ENCODE data around the gene ACSBG1. TPM values are rescaled to one million over a fixed set of nuclear protein-coding genes. Genes with fewer than 3 reads are reported as not detected.

Gene ACSBG1
- total and polyA plus RNA-seq, 2 donors (not counting 1 experiment from before 2014, with no cell fraction given): not detected

DNA sequence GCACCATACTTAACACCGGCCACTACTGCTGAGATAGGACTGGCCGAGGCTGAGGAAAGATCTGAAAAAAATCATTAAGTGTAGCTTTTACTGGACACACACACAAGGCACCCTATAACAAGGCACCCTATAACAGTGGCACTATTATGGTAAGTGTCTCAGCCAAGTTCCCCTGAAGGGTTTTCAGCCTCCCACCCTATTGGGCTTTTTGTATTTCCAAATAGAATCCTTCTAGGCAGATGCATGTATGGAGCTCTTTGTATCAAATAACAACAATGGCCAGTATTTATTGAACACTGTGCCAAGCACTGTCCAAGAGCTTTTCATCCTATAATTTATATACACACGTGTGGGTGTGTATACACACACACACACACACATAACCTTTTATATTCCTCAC lies 23.3 kb upstream of the ACSBG1 start:
- H4K20me1 ChIP-seq (ENCODE audit: control insufficient read depth, extremely low read depth, insufficient read depth, low read length): no peaks in the 10 kb centered on the region
- TF ChIP-seq, protein P1, sequence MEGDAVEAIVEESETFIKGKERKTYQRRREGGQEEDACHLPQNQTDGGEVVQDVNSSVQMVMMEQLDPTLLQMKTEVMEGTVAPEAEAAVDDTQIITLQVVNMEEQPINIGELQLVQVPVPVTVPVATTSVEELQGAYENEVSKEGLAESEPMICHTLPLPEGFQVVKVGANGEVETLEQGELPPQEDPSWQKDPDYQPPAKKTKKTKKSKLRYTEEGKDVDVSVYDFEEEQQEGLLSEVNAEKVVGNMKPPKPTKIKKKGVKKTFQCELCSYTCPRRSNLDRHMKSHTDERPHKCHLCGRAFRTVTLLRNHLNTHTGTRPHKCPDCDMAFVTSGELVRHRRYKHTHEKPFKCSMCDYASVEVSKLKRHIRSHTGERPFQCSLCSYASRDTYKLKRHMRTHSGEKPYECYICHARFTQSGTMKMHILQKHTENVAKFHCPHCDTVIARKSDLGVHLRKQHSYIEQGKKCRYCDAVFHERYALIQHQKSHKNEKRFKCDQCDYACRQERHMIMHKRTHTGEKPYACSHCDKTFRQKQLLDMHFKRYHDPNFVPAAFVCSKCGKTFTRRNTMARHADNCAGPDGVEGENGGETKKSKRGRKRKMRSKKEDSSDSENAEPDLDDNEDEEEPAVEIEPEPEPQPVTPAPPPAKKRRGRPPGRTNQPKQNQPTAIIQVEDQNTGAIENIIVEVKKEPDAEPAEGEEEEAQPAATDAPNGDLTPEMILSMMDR (conservative IDR thresholded peaks at IDR 0.05 in 1 of 2, IDR thresholded peaks at IDR 0.05 in 1 of 2; ENCODE audit: low read depth in 1 of 2, low read length in 2 of 2): no peak
- TF ChIP-seq EZH2 (IDR thresholded peaks at IDR 0.05; ENCODE audit: low read length, missing control alignments): no peak
- DNase-seq (ENCODE audit: low read depth in 2 of 2): no peak
- no peaks in the 10 kb centered on the region for H3K9me3 ChIP-seq (ENCODE audit: control insufficient read depth, insufficient read depth, low read depth, low read length)
- no peak overlapping the region for H2AFZ ChIP-seq (ENCODE audit: low read length)
- no peak overlapping the region for H3K4me3 ChIP-seq (replicated peaks in 1 of 4; ENCODE audit: control extremely low read depth in 1 of 4, insufficient read depth in 1 of 4, low read depth in 3 of 4, low read length in 4 of 4)
- no peaks in the 10 kb centered on the region for H3K79me2 ChIP-seq (ENCODE audit: control insufficient read depth, insufficient read depth, low read length)
- no peaks in the 10 kb centered on the region for H3K27me3 ChIP-seq (ENCODE audit: control insufficient read depth, insufficient read depth, low read length)
- H3K4me2 ChIP-seq (ENCODE audit: extremely low read depth, insufficient read depth, low read length): no peak overlapping the region
- no peak overlapping the region for H3K9ac ChIP-seq (ENCODE audit: insufficient read depth, low read length)
- no peaks in the 10 kb centered on the region for H3K4me1 ChIP-seq (ENCODE audit: control insufficient read depth, extremely low read depth, insufficient read depth, low read length)
- H3K27ac ChIP-seq (ENCODE audit: insufficient read depth, low read length): no peak overlapping the region
- no peaks in the 10 kb centered on the region for H3K36me3 ChIP-seq (ENCODE audit: control insufficient read depth, insufficient read depth, low read length)

DNA sequence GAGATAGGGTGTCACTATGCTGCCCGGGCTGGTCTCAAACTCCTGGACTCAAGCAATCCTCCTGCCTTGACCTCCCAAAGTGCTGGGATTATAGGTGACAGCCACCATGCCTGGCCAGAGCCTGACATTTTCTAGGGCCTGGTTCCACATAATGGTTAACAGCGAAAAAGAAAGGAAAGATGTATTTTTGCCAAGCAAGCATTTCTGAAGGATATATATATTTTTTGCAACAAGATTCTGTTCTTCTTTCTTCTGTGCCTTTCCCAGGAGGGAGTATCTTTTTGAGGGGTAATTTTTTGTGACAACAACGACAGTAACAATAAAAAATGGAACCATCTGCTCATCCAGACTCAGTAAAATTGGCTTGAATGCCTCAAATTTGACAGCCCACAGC lies 21.7 kb upstream of the ACSBG1 start:
- no peak overlapping the region for H3K27ac ChIP-seq (ENCODE audit: insufficient read depth, low read length)
- H3K27me3 ChIP-seq (ENCODE audit: control insufficient read depth, insufficient read depth, low read length): no peaks in the 10 kb centered on the region
- H3K9me3 ChIP-seq (ENCODE audit: control insufficient read depth, insufficient read depth, low read depth, low read length): no peaks in the 10 kb centered on the region
- H4K20me1 ChIP-seq (ENCODE audit: control insufficient read depth, extremely low read depth, insufficient read depth, low read length): no peaks in the 10 kb centered on the region
- H2AFZ ChIP-seq (ENCODE audit: low read length): no peak overlapping the region
- no peak overlapping the region for H3K4me2 ChIP-seq (ENCODE audit: extremely low read depth, insufficient read depth, low read length)
- H3K4me1 ChIP-seq (ENCODE audit: control insufficient read depth, extremely low read depth, insufficient read depth, low read length): no peaks in the 10 kb centered on the region
- no peaks in the 10 kb centered on the region for H3K79me2 ChIP-seq (ENCODE audit: control insufficient read depth, insufficient read depth, low read length)
- H3K4me3 ChIP-seq (replicated peaks in 1 of 4; ENCODE audit: control extremely low read depth in 1 of 4, insufficient read depth in 1 of 4, low read depth in 3 of 4, low read length in 4 of 4): no peak overlapping the region
- no peaks in the 10 kb centered on the region for H3K36me3 ChIP-seq (ENCODE audit: control insufficient read depth, insufficient read depth, low read length)
- DNase-seq (ENCODE audit: low read depth in 2 of 2): no peak
- no peak overlapping the region for H3K9ac ChIP-seq (ENCODE audit: insufficient read depth, low read length)
- no peak for TF ChIP-seq EZH2 (IDR thresholded peaks at IDR 0.05; ENCODE audit: low read length, missing control alignments)
- TF ChIP-seq, protein P1 (conservative IDR thresholded peaks at IDR 0.05 in 1 of 2, IDR thresholded peaks at IDR 0.05 in 1 of 2; ENCODE audit: low read depth in 1 of 2, low read length in 2 of 2): no peak

DNA sequence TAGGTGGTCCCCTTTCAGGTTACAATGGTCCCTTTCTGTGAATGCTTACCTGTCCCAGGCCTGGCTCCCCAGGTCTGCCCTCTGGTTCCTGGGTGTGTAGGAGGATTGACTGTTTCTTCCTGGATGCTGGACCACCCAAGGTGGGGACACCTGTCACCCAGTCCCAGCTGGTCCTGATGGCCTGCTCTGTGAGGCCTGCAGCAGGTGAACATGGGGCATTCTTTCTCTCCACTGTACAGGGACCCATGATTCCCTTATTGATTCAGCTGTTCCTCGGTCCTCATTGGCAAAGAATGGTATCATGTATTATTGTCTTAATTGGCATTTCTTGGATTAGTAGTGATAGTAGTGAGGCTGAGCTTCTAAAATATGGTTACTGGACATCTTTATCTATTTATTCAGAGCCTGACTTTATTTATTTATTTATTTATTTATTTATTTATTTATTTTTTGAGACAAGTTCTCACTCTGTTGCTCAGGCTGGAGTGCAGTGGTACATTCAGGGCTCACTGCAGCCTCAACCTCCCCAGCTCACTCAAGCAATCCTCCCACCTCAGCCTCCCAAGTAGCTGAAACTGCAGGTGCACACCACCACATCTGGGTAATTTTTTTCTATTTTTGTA lies 21.2 kb upstream of the ACSBG1 start:
- Histone ChIP-seq H3K79me2 (ENCODE audit: control insufficient read depth, insufficient read depth, low read length) (no peaks in the 10 kb centered on the region), H3K27me3 (ENCODE audit: control insufficient read depth, insufficient read depth, low read length) (no peaks in the 10 kb centered on the region)

More for the DNA sequence above, 21.2 kb upstream of the ACSBG1 start:
- no peak for DNase-seq (ENCODE audit: low read depth in 2 of 2)
- H3K9me3 ChIP-seq (ENCODE audit: control insufficient read depth, insufficient read depth, low read depth, low read length): no peaks in the 10 kb centered on the region
- H3K27ac ChIP-seq (ENCODE audit: insufficient read depth, low read length): no peak overlapping the region
- TF ChIP-seq EZH2 (IDR thresholded peaks at IDR 0.05; ENCODE audit: low read length, missing control alignments): no peak
- TF ChIP-seq, protein P1 (conservative IDR thresholded peaks at IDR 0.05 in 1 of 2, IDR thresholded peaks at IDR 0.05 in 1 of 2; ENCODE audit: low read depth in 1 of 2, low read length in 2 of 2): no peak
- H3K9ac ChIP-seq (ENCODE audit: insufficient read depth, low read length): no peak overlapping the region
- H2AFZ ChIP-seq (ENCODE audit: low read length): no peak overlapping the region
- no peak overlapping the region for H3K4me3 ChIP-seq (replicated peaks in 1 of 4; ENCODE audit: control extremely low read depth in 1 of 4, insufficient read depth in 1 of 4, low read depth in 3 of 4, low read length in 4 of 4)
- no peaks in the 10 kb centered on the region for H3K36me3 ChIP-seq (ENCODE audit: control insufficient read depth, insufficient read depth, low read length)
- no peaks in the 10 kb centered on the region for H3K4me1 ChIP-seq (ENCODE audit: control insufficient read depth, extremely low read depth, insufficient read depth, low read length)
- no peaks in the 10 kb centered on the region for H4K20me1 ChIP-seq (ENCODE audit: control insufficient read depth, extremely low read depth, insufficient read depth, low read length)
- H3K4me2 ChIP-seq (ENCODE audit: extremely low read depth, insufficient read depth, low read length): no peak overlapping the region

Data from fibroblast of lung (primary cell).